GM19193 (cell line): ENCODE results near the gene PHKA2.

Experiments
- POLR2A ChIP-seq: IDR thresholded peaks from 4 replicates; pipeline ENCODE4 v1.6.1; 2011; ENCODE audit not compliant: insufficient read depth, insufficient read length; ENCODE audit errors: extremely low read depth

Gene PHKA2, protein sequence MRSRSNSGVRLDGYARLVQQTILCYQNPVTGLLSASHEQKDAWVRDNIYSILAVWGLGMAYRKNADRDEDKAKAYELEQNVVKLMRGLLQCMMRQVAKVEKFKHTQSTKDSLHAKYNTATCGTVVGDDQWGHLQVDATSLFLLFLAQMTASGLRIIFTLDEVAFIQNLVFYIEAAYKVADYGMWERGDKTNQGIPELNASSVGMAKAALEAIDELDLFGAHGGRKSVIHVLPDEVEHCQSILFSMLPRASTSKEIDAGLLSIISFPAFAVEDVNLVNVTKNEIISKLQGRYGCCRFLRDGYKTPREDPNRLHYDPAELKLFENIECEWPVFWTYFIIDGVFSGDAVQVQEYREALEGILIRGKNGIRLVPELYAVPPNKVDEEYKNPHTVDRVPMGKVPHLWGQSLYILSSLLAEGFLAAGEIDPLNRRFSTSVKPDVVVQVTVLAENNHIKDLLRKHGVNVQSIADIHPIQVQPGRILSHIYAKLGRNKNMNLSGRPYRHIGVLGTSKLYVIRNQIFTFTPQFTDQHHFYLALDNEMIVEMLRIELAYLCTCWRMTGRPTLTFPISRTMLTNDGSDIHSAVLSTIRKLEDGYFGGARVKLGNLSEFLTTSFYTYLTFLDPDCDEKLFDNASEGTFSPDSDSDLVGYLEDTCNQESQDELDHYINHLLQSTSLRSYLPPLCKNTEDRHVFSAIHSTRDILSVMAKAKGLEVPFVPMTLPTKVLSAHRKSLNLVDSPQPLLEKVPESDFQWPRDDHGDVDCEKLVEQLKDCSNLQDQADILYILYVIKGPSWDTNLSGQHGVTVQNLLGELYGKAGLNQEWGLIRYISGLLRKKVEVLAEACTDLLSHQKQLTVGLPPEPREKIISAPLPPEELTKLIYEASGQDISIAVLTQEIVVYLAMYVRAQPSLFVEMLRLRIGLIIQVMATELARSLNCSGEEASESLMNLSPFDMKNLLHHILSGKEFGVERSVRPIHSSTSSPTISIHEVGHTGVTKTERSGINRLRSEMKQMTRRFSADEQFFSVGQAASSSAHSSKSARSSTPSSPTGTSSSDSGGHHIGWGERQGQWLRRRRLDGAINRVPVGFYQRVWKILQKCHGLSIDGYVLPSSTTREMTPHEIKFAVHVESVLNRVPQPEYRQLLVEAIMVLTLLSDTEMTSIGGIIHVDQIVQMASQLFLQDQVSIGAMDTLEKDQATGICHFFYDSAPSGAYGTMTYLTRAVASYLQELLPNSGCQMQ

GRCh38 chrX:18983666-18984380 lies at the start of gene PHKA2:
PHKA2 (minus strand) TSS chrX:18984114; CDS start chrX:18983932, 182 bp downstream.
- no peak for TF ChIP-seq POLR2A

GRCh38 chrX:19030805-19031204 lies 46.9 kb upstream of the PHKA2 start:
- TF ChIP-seq POLR2A: no peak

- TF ChIP-seq POLR2A: no peak
Measured at GRCh38 chrX:19028560-19028959, 44.6 kb upstream of the PHKA2 start.

DNA sequence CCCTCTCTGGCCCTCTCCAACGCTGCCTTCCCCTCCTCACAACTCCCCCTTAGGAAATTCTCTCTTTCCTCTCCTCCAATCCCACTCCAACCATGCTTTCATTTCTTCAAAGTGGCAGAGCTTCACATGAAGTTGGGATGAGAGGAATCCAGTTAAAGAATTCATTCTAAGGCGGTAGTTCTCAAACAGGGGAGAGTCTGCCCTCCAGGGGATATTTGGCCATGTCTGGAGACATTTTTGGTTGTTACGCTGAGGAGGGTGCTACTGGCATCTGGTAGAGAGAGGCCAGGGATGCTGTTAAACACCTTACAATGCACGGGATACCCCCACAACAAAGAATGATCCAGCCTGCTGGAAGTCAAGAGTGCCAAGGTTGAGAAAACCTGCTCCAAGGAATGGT lies 40.5 kb upstream of the PHKA2 start:
- no peak for TF ChIP-seq POLR2A

GRCh38 chrX:19019996-19020395 lies 36.1 kb upstream of the PHKA2 start:
- no peak for TF ChIP-seq POLR2A

DNA sequence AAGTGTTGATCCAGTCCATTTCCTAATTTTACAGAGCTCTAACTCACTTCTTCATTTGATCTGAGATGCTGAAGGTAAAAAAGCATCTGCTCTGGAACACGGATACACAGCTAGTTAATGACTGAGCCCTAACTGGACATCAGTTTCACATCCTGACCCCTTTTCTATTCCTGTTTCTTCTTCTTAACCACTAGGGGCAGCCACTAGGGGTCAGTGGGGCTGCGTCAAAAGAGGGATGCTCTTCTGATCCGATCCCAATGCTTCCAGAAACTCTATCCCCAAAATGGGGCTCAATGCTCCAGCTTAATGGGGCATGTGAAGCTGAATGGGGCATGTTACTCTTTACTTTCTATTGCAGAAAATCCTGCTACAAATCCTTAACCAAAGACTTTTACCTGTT lies 33.4 kb upstream of the PHKA2 start:
- no peak for TF ChIP-seq POLR2A

GRCh38 chrX:19007868-19008267 lies 24.0 kb upstream of the PHKA2 start:
- TF ChIP-seq POLR2A: no peak

DNA sequence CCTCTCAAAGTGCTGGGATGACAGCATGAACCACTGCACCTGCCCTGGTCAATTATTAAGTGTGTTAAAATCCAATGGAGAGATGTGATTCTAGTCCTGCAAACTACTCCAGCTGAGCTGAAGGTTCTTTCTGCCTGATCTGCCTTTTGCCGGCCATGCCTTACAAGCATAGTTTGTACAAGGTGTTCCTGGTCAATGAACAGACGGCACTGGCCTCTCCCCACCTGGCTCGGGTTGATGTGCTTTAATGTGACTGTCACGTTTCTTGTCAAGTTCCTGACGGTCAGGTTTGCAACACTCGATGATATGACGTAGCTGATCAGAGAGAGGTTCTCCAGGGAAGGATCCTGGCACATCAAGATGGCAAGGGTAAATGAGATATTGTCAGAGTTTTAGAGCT lies 23.1 kb upstream of the PHKA2 start:
- TF ChIP-seq POLR2A: no peak

GRCh38 chrX:19005909-19006308 lies 22.0 kb upstream of the PHKA2 start:
- TF ChIP-seq POLR2A: no peak

- TF ChIP-seq POLR2A: no peak
Measured at GRCh38 chrX:19003756-19004155, 19.8 kb upstream of the PHKA2 start.

DNA sequence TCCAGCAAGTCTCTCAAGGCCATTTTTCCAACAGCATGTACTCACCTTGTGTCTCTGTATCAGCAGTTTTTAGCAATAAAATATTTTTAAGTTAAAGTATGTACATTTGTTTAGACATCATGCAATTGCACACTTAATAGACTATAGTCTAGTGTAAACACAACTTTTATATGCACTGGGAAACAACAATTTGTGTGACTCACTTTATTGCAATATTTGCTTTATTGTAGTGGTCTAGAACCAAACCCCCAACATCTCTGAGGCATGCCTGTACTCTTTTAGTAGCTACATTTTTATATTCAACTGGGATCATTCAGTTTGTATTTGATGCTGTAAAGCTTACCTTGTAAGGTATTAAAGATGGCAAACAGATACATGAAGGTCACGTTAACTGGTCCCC lies 14.7 kb upstream of the PHKA2 start:
- TF ChIP-seq POLR2A: no peak

GRCh38 chrX:18997916-18998315 lies 14.0 kb upstream of the PHKA2 start:
- no peak for TF ChIP-seq POLR2A

DNA sequence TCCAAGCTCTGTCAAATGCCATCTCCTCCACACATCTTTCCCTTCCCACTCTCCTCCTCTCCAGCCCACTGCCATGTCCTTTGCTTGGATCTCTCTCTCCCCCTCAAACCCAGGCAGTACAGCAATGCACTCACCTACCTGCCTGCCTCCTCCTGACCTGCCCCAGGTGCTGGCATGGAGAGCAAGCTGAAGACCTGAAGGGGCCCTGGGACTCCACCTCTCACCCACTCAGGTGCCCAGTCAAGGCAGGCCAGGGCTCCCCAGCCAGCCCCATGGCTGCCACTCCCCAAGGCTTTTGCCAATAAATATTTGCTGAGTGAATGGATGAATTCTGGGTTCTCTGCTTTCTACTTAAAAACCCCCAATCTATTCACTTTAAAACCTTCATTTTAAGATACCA lies 12.6 kb upstream of the PHKA2 start:
- TF ChIP-seq POLR2A: no peak

- TF ChIP-seq POLR2A: no peak
Measured at GRCh38 chrX:18995221-18995620, 11.3 kb upstream of the PHKA2 start.
